ENCODE measurements around the gene KLHL10. TPM values are rescaled to one million over a fixed set of nuclear protein-coding genes. Genes with fewer than 3 reads are reported as not detected.

KLHL10 gene
- total and polyA plus RNA-seq, 9 of the 15 experiments (the other 6 are each of a cell fraction or from before 2014, with no cell fraction given): 0.06 to 0.56 (median 0.12) TPM; not detected in 5

DNA sequence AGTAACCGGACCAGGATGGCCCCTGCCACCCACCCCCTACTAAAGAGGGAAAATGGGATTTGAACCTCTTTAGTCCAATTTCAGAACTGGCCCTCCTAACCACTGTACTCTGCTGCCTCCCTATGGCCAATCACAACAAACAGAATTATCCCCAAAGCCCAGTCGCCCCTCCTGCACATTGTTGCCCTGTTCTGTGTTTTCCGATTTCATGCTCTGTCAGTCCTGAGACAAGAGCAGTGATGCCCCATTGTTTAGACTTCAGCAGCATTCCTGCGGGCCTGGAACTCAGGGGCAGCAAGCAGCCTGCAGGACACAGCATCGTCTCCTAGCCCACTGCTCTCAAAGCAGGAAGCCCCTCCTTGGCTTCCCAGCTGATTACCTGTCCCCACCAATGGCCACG lies 48.1 kb downstream of the KLHL10 start:
- peak overlapping the region in 1 of 2 experiments; percentile 18; a peak in 1 of 4 replicates for H3K9ac ChIP-seq (ENCODE audit: insufficient read depth in 1 of 2, low read depth in 2 of 2, low read length in 2 of 2)
- DNase-seq (ENCODE audit: extremely low read depth in 1 of 4, low spot score in 3 of 4): peak in 3 of 4 experiments; percentile 30 to 38 (median 36)
- in situ Hi-C loops (cut with MboI) (no loop called here), intact Hi-C loops (cut with micrococcal nuclease) (loop anchor here (5.0 to 10.0 kb wide), 2 partner anchors 81 to 148 kb away; no protein-coding TSS in a partner anchor)
- ChIA-PET POLR2A (no interaction called here), CTCF (ENCODE audit: low intra/inter-chr PET ratio) (interaction anchor here (0.8 to 2.5 kb wide), 4 partner anchors 147 to 237 kb away, joined by 3 to 21 read pairs (median 4); no protein-coding TSS in a partner anchor)
- no peak overlapping the region for H3K4me2 ChIP-seq (ENCODE audit: insufficient read depth, low read length)
- H4K20me1 ChIP-seq (replicated peaks; ENCODE audit: control insufficient read depth, insufficient read depth, low read length): no peaks in the 10 kb centered on the region
- H3K79me2 ChIP-seq (ENCODE audit: control insufficient read depth, insufficient read depth, low read length): no peaks in the 10 kb centered on the region; the same call in 2 of the 3 replicates
- no peaks in the 10 kb centered on the region for H3K9me3 ChIP-seq (replicated peaks; ENCODE audit: control insufficient read depth, insufficient read depth, low read depth, low read length)
- no peaks in the 10 kb centered on the region for H3K9me1 ChIP-seq (ENCODE audit: control insufficient read depth, insufficient read depth, low read length)
- H3K27me3 ChIP-seq (ENCODE audit: control insufficient read depth in 2 of 2, insufficient read depth in 2 of 2, low read length in 2 of 2): no peaks in the 10 kb centered on the region
- H3K4me1 ChIP-seq (replicated peaks in 1 of 2; ENCODE audit: control insufficient read depth in 2 of 2, insufficient read depth in 2 of 2, low read length in 2 of 2): no peaks in the 10 kb centered on the region
- H3K4me3 ChIP-seq: no peak overlapping the region
- H2AFZ ChIP-seq (ENCODE audit: low read depth, low read length): no peak overlapping the region
- WGBS (ENCODE audit: insufficient coverage, low coverage, missing lambda C conversion rate): 85% methylated on average over 6 of the region's 6 CpGs
- no TSS peak for BruUV-seq (replicated peaks)
- FAIRE-seq: no peak
- peak; percentile 61 for ATAC-seq
- H3K27ac ChIP-seq (ENCODE audit: extremely low read depth, low read depth, low read length): no peak overlapping the region
- H3K36me3 ChIP-seq (ENCODE audit: control insufficient read depth, insufficient read depth, low read length): peaks cover 89% of the 10 kb centered on the region
- TF ChIP-seq RAD21 (CRISPR knock-in tag; conservative IDR thresholded peaks at IDR 0.05 in 1 of 2, IDR thresholded peaks at IDR 0.05 in 1 of 2): peak; percentile 28 to 58
- no peak for TF ChIP-seq XRCC5 (IDR thresholded peaks at IDR 0.05; ENCODE audit: low read depth, low read length)
- peak; percentile 30 to 61 (median 46); a peak in 5 of 6 replicates for TF ChIP-seq CTCF (IDR thresholded peaks at IDR 0.05 in 2 of 3, conservative IDR thresholded peaks at IDR 0.05 in 1 of 3; ENCODE audit: insufficient read depth in 2 of 3, low read depth in 1 of 3, low read length in 3 of 3)
- TF ChIP-seq DEAF1 (CRISPR knock-in tag; IDR thresholded peaks at IDR 0.05): 0 out of 2 replicates have a peak, but pooled peaks have one; percentile 10
- TF ChIP-seq VEZF1 (CRISPR knock-in tag; IDR thresholded peaks at IDR 0.05): peak; percentile 13; the same call in 1 of the 2 replicates
- peak; percentile 40; the same call in 1 of the 2 replicates for TF ChIP-seq SMC3 (conservative IDR thresholded peaks at IDR 0.05; ENCODE audit: insufficient read depth, low read depth, low read length)
- TF ChIP-seq FOXP4 (CRISPR knock-in tag; IDR thresholded peaks at IDR 0.05; ENCODE audit: borderline replicate concordance): no peak

Data from K562 (cell line).